HG02623 (cell line): ENCODE results near the gene MYO16.
"Not testable (repeated sequence)": the region's sequence is repeated elsewhere in the genome, so short reads cannot be mapped to it uniquely, and the experiment has no call there.

Experiments used
- ATAC-seq: cut with Tn5 transposase; IDR thresholded peaks from one replicate; pipeline ENCODE4 v1.9.1; 2021; ENCODE audit warnings: moderate library complexity; ENCODE audit not compliant: unreplicated experiment

The MYO16 gene

GRCh38 chr13:109215377-109215776 lies 586.0 kb downstream of the MYO16 start:
- ATAC-seq = no peak

GRCh38 chr13:109217510-109217909 lies 588.1 kb downstream of the MYO16 start:
- ATAC-seq = not testable (repeated sequence)

DNA sequence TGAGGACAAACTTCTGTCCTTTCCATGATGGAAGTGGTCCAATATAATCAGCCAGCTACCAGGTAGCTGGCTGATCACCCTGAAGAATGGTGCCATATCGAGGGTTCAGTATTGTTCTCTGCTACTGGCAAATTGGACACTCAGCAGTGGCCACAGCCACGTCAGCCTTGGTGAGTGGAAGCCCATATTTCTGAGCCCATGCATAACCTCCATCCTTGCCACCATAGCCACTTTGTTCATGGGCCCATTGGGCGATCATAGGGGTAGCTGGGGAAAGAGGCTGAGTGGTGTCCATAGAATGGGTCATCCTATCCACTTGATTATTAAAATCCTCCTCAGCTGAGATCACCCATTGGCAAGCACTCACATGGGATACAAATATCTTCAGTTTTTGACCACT lies 591.2 kb downstream of the MYO16 start:
- no peak for ATAC-seq

- no peak for ATAC-seq
Observed at GRCh38 chr13:109224033-109224432, 594.6 kb downstream of the MYO16 start.

DNA sequence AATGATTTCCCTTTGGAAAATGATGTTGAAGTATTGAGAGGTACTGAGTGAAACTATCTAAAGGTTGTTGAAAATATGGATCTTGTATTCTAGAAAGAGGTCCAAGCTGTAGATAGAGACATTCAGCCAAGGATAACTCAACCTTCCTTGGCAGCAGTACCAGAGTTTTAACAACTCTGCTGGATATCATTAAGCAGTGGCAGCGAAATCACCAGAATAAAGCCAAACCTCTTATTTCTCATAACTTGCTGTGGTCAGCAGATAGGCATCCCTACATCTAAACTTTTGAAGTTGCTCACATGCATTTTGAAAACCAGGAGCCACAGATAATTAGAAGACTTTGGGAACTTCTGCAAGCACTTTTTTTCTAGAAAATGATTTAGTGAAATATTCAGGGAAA lies 597.2 kb downstream of the MYO16 start:
- ATAC-seq = no peak

DNA sequence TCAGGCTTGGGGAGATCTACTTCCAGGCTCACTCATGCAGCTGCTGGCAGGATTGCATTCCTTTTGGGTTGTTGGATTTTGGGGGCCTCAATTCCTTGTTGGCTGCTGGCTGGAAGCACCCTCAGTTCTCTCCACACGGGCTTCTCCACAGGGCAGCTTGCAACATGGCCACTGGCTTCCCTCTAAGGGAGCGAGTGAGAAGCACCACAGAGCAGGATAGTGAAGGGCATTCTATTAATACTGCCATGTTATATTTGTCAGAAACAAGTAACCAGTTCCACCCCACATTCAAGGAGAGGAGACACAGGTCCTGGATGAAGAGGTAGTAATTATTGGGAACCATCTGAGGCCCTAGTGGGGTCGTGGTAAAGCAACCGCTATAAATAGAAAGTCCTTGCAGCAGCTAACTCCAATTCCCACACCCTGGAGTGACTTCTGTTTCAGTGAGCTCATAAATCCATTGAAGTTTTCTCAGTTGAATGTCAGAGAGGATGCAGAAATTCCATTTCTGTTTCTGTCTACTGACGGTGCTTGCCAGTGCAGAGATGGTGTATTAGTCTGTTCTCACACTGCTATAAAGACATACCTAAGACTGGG lies 598.0 kb downstream of the MYO16 start:
- no peak for ATAC-seq

DNA sequence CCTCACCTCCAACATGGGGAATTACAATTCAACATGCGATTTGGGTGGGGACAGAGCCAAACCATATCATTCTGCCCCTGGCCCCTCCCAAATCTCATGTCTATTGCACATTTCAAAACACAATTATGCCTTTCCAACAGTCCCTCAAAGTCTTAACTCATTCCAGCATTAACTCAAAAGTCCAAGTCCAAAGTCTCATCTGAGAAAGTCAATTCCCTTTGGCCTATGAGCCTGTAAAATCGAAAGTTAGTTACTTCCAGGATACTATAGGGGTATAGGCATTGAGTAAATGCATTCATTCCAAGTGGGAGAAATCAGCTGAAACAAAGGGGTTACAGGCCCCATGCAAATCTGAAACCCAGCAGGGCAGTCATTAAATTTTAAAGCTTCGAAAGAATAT lies 598.8 kb downstream of the MYO16 start:
- ATAC-seq = no peak

GRCh38 chr13:109231888-109232287 lies 602.5 kb downstream of the MYO16 start:
- ATAC-seq = no peak

- no peak for ATAC-seq
Observed at GRCh38 chr13:109233293-109233692, 603.9 kb downstream of the MYO16 start.

DNA sequence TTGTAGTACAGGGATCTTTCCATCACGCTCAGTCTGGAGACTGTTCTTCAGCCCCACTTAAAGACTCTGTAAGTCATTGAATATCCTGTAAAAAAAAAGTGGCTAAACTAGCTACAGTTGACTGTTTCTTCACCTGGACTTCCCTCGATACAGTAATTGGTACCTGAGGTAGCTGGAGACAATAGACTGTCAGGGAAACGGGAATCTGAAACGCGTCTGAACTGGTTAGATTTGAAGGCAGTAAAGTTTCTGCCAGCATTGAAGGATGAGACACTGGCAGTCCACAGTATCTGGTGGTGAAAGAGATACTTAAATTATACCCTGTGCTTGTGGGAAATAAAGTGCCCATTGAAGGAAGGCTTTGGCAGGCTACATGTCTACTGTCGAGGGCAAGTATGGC lies 606.5 kb downstream of the MYO16 start:
- no peak for ATAC-seq

DNA sequence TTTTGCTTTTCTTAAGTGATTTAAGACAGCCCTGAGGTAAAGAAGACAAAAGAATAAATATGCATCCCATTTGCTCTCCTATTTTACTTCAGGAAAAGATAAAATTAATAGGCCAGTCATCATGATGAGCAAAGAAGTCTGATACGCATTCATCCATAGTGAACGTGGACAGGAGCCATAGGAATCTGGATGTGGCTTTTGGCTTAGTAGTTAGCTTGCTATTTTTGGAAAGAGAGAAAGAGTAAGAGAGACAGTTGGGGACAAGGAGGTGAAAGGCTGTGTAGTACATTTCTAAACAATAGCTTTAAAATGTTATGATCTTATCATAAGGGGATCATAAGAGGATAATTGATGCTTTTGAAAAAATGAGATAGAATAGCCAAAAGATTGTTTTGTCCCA lies 611.7 kb downstream of the MYO16 start:
- no peak for ATAC-seq

DNA sequence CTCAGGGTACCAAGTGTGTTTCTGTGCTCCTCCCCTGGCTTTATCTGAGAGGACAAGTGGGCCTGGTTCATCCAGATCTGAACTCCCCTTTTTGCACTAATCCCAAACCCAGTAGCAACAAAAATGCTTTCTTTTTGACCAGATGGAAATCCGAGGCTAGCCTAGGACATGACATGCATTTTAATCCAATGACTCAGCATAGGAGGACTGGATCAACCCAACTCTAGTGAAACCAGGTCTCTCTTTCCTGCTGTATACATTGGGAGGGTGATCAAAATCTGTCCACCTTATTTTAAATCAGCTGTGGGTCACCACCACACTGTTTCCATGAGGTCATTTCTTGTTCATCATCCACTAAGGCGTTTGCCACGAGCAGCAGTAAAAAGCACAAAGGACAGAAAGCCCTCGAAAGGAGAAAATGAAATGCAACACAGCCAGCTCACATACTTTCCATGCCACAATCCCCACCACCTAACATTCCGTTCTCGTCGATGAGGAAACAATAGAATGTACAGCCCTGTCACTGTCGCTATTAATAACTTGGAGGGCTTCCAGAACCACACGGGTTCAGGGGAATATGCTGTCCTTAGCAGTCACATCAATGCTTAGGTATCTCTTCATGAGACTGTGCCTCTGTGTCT lies 614.0 kb downstream of the MYO16 start:
- ATAC-seq = no peak

DNA sequence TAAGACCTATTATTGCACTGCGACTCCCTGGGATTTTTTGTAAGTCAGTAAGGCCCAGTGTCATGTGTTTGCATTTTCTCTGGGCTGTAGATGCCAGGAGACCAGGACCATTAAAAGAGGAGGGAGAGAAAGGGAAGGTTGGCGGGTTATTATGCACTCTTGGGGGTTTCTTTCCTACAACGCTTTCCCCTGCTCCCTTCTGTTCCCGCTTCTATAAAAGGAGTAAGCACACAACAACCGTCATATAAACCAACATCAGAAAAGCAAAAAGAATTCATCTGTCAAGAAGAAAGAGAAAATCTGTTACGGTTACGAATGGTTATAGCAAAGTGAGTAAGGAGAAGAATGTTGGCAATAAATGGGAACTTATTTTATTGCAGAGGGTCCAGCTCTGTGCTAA lies 615.2 kb downstream of the MYO16 start:
- ATAC-seq = no peak

DNA sequence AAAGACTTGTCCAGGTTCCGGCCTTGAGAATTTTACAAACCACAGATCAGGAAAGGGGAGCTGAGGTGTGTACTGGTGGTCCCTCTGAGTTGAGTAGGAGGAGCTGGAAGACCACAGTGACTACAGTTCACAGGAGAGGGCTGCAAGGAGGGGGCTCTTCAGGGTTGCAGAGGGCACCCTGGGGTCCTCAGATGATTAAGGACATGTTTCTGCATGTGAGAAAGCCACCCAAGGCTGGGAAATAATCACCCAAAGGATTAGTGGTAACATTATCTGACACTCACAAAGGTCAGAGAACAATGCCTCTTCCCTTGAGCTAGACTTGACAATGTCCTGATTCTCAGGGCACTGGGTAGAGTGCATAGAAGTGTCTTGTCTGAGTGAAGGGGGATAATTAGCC lies 616.6 kb downstream of the MYO16 start:
- ATAC-seq = no peak

GRCh38 chr13:109249780-109250528 lies 620.5 kb downstream of the MYO16 start:
- ATAC-seq = no peak

DNA sequence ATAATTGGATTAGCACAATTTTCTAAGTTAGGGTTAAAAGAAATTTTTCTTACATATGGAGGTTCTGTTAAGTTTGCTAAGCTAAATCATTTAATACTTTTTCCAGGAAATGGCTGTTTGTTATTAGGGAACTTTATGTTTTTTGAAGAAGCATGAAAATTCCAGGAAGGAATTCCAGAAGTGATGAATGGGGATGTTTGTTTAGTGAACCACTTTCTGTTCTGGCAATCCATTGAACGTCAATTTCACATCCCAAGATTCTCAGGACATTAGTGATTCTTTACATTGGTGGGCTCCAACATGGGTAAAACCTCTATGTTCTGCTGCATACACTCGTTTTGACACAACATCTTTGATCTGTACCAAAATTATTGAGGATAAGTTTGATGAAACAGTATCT lies 622.5 kb downstream of the MYO16 start:
- no peak for ATAC-seq

DNA sequence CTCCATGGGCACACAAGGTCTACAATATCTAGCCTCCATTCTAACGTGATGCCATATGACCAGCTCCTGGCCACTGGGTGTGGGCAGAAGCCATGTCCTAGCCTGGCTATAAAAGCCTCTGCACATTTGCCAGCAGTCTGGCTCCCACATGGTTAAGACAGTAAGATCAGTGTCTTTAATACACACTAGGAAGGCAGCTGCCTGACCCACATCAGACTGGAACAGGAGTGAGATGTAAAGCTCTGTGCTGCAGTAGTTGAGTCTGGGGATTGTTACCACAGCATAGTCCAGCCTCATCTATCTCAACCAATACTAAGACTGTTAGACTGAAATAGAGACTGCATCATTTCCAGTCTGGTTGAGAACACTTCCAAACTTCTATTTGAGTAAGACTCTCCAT lies 623.9 kb downstream of the MYO16 start:
- no peak for ATAC-seq

GRCh38 chr13:109254274-109254673 lies 624.9 kb downstream of the MYO16 start:
- ATAC-seq = no peak

GRCh38 chr13:109255141-109255856 lies 625.9 kb downstream of the MYO16 start:
- ATAC-seq = no peak

DNA sequence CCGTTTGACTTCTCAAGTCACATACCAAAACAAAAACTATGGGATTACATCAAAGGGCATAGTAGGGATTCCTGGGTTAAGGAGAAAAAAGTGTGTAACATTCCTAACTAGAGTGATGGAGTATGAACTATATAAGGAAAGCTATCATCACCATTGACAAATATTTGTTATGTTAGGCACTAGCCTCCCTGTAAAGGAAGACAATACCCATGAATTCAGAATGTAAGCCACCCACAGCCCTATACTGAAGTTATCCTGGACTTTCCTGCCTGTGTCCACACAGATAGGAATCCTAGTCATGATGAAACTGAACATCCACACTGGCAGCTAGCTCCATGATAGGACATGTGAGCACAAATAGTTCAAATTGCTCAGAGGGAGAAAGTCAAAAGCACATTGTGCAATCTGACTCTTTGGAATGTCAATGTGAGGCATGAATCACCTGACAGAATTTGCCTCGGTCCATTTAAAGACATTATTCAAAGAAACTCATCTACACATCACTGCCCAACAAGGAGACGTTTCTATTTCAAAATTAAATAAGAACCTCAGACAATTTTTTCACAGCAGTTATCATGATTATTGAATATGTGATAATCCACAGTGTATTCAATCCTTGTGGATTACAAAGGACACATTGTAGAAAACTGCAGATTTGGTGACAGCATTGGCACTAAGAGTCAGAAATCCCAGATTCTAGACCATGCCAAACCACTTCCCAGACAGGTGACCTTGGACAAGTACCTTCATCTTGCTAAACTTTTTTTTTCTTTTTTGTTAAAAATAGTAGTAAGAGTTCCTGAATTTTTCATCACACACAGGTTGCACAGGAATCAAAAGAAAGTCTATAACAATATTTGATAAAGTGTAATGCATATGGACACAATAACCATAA lies 627.7 kb downstream of the MYO16 start:
- ATAC-seq = no peak
